ENCODE data around the gene WSCD2.

The WSCD2 gene

DNA sequence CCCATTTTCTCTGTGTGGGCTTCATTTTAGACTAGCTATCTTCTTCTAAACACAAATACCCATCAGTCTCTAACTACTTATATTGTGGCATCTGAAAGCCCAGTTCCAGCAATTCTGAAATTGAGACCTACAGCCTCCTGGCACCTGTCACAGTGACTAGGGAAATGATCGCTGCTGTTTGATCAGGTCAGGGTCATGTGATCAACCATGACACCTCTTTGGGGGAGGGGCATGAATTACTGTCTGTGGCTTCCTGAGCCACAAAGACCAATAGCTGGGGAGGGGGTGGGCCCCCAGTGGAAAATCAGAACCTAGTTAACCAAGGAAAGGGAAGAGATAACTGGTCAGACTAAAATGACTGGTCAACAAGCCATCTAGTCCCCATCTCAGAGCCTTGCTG is 14.1 kb downstream of the WSCD2 start:
- Histone ChIP-seq H3K9me3 (ENCODE audit: insufficient read depth, low read depth, low read length) (no peaks in the 10 kb centered on the region), H3K4me2 (ENCODE audit: low read depth, low read length, poor library complexity, severe bottlenecking) (no peak overlapping the region), H4K20me1 (ENCODE audit: insufficient read depth, low read length, poor library complexity, severe bottlenecking) (no peaks in the 10 kb centered on the region), H3K79me2 (ENCODE audit: insufficient read depth, low read length) (no peaks in the 10 kb centered on the region), H3K4me1 (ENCODE audit: insufficient read depth, low read length, poor library complexity, severe bottlenecking) (no peaks in the 10 kb centered on the region), H3K36me3 (ENCODE audit: insufficient read depth, low read length) (no peaks in the 10 kb centered on the region), H3K4me3 (ENCODE audit: low read length, poor library complexity, severe bottlenecking) (no peak overlapping the region), H2AFZ (ENCODE audit: low read length) (no peak overlapping the region), H3F3A (ENCODE audit: low read depth) (no peaks in the 10 kb centered on the region), H3K9ac (ENCODE audit: low read depth, low read length, poor library complexity, severe bottlenecking) (no peak overlapping the region), H3K27me3 (ENCODE audit: insufficient read depth, low read length, poor library complexity, severe bottlenecking) (no peaks in the 10 kb centered on the region), H3K9me2 (replicated peaks; ENCODE audit: low read depth, low read length) (no peaks in the 10 kb centered on the region)
- TF ChIP-seq EZH2phosphoT487 (IDR thresholded peaks at IDR 0.05; ENCODE audit: borderline replicate concordance) = no peak

DNA sequence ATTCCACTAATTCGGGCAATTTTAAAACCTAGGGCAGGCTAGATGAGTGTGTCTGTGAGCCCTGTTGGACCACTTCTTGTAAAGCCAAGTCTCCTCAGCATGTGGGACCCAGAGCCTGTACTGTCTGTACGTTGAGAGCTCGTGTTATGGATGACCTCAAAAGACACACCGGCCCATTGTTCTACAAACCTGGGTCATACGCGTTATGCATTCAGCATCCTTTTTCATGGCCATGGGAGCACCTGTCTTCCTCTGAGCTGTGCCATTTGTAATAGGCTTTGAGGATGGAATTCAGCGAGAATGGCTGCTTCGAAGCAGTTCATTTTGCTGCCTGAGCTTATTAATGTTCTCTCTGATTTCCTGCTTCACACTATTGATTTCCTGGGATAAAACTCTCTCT is 15.0 kb downstream of the WSCD2 start:
- Histone ChIP-seq H3K79me2 (ENCODE audit: insufficient read depth, low read length) (no peaks in the 10 kb centered on the region), H3K4me1 (ENCODE audit: insufficient read depth, low read length, poor library complexity, severe bottlenecking) (no peaks in the 10 kb centered on the region), H3K9me2 (replicated peaks; ENCODE audit: low read depth, low read length) (no peaks in the 10 kb centered on the region), H3K9ac (ENCODE audit: low read depth, low read length, poor library complexity, severe bottlenecking) (no peak overlapping the region), H3K36me3 (ENCODE audit: insufficient read depth, low read length) (no peaks in the 10 kb centered on the region), H4K20me1 (ENCODE audit: insufficient read depth, low read length, poor library complexity, severe bottlenecking) (no peaks in the 10 kb centered on the region), H3F3A (ENCODE audit: low read depth) (no peaks in the 10 kb centered on the region), H2AFZ (ENCODE audit: low read length) (no peak overlapping the region), H3K4me3 (ENCODE audit: low read length, poor library complexity, severe bottlenecking) (no peak overlapping the region), H3K4me2 (ENCODE audit: low read depth, low read length, poor library complexity, severe bottlenecking) (no peak overlapping the region), H3K27me3 (ENCODE audit: insufficient read depth, low read length, poor library complexity, severe bottlenecking) (no peaks in the 10 kb centered on the region), H3K9me3 (ENCODE audit: insufficient read depth, low read depth, low read length) (no peaks in the 10 kb centered on the region)
- no peak for TF ChIP-seq EZH2phosphoT487 (IDR thresholded peaks at IDR 0.05; ENCODE audit: borderline replicate concordance)
- TF ChIP-seq, protein P1, sequence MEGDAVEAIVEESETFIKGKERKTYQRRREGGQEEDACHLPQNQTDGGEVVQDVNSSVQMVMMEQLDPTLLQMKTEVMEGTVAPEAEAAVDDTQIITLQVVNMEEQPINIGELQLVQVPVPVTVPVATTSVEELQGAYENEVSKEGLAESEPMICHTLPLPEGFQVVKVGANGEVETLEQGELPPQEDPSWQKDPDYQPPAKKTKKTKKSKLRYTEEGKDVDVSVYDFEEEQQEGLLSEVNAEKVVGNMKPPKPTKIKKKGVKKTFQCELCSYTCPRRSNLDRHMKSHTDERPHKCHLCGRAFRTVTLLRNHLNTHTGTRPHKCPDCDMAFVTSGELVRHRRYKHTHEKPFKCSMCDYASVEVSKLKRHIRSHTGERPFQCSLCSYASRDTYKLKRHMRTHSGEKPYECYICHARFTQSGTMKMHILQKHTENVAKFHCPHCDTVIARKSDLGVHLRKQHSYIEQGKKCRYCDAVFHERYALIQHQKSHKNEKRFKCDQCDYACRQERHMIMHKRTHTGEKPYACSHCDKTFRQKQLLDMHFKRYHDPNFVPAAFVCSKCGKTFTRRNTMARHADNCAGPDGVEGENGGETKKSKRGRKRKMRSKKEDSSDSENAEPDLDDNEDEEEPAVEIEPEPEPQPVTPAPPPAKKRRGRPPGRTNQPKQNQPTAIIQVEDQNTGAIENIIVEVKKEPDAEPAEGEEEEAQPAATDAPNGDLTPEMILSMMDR (conservative IDR thresholded peaks at IDR 0.05; ENCODE audit: low read length) = no peak

DNA sequence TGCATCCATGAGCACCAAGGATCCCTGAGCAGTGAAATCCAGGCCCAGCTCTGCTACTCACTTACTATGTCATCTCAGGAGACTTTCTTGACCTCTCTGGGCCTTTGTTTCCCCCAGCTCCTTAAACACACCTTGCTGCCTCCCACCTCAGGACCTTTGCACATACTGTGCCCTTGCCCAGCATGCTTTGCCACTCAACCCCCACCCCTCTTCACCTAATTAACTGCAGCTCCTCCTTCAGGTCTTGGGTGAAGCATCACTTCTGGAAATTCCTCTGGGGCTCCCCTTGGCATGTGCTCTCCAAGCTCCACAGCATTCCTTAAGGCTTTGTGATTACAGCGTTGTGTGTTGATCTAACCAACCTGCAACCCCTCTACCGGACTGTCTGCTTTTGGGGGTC is 15.9 kb downstream of the WSCD2 start:
- no peaks in the 10 kb centered on the region for H4K20me1 ChIP-seq (ENCODE audit: insufficient read depth, low read length, poor library complexity, severe bottlenecking)
- H2AFZ ChIP-seq (ENCODE audit: low read length) = no peak overlapping the region
- no peak overlapping the region for H3K9ac ChIP-seq (ENCODE audit: low read depth, low read length, poor library complexity, severe bottlenecking)
- no peaks in the 10 kb centered on the region for H3K36me3 ChIP-seq (ENCODE audit: insufficient read depth, low read length)
- no peak overlapping the region for H3K4me3 ChIP-seq (ENCODE audit: low read length, poor library complexity, severe bottlenecking)
- TF ChIP-seq, protein P1 (conservative IDR thresholded peaks at IDR 0.05; ENCODE audit: low read length) = no peak
- TF ChIP-seq EZH2phosphoT487 (IDR thresholded peaks at IDR 0.05; ENCODE audit: borderline replicate concordance) = no peak
- H3K9me3 ChIP-seq (ENCODE audit: insufficient read depth, low read depth, low read length) = no peaks in the 10 kb centered on the region
- no peak overlapping the region for H3K4me2 ChIP-seq (ENCODE audit: low read depth, low read length, poor library complexity, severe bottlenecking)
- no peaks in the 10 kb centered on the region for H3K79me2 ChIP-seq (ENCODE audit: insufficient read depth, low read length)
- H3F3A ChIP-seq (ENCODE audit: low read depth) = no peaks in the 10 kb centered on the region
- no peaks in the 10 kb centered on the region for H3K9me2 ChIP-seq (replicated peaks; ENCODE audit: low read depth, low read length)
- no peaks in the 10 kb centered on the region for H3K27me3 ChIP-seq (ENCODE audit: insufficient read depth, low read length, poor library complexity, severe bottlenecking)
- H3K4me1 ChIP-seq (ENCODE audit: insufficient read depth, low read length, poor library complexity, severe bottlenecking) = no peaks in the 10 kb centered on the region

Data from Loucy (cell line).